Measurements from ENCODE around the gene HDAC4.

DNA sequence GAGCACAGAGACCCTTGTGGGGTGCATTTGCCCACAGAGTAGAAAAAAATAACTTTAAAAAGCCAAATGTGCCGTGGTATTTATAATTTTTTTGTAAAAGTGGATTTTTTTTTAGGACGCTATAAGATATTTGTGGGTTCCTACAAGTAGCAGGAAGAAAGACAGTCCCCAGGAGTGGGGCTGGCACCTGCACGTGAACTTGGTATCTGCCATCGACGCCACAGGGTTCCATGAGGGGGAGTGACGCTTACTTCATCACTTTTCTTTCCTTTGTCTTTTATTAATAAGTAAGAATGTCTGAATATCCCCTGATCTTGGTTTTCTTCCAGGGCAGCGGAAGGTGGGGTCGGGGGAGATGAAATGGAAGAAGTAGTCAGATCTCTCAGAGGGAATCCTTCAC lies 345.9 kb downstream of the HDAC4 start:
- TF ChIP-seq, protein P1, sequence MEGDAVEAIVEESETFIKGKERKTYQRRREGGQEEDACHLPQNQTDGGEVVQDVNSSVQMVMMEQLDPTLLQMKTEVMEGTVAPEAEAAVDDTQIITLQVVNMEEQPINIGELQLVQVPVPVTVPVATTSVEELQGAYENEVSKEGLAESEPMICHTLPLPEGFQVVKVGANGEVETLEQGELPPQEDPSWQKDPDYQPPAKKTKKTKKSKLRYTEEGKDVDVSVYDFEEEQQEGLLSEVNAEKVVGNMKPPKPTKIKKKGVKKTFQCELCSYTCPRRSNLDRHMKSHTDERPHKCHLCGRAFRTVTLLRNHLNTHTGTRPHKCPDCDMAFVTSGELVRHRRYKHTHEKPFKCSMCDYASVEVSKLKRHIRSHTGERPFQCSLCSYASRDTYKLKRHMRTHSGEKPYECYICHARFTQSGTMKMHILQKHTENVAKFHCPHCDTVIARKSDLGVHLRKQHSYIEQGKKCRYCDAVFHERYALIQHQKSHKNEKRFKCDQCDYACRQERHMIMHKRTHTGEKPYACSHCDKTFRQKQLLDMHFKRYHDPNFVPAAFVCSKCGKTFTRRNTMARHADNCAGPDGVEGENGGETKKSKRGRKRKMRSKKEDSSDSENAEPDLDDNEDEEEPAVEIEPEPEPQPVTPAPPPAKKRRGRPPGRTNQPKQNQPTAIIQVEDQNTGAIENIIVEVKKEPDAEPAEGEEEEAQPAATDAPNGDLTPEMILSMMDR (IDR thresholded peaks at IDR 0.05; ENCODE audit: insufficient read depth, low read length, poor library complexity, severe bottlenecking) = no peak
- no peak for TF ChIP-seq EZH2phosphoT487 (conservative IDR thresholded peaks at IDR 0.05; ENCODE audit: low read length)
